RPMI8226 (cell line): ENCODE results near the gene TMEM187.

Source experiments
- DNase-seq: peaks from one replicate; pipeline ENCODE4 v3.0.0-alpha.2; 2015

The TMEM187 gene

GRCh38 chrX:153956044-153956907 is 16.3 kb upstream of the TMEM187 start:
- DNase-seq = no peak

DNA sequence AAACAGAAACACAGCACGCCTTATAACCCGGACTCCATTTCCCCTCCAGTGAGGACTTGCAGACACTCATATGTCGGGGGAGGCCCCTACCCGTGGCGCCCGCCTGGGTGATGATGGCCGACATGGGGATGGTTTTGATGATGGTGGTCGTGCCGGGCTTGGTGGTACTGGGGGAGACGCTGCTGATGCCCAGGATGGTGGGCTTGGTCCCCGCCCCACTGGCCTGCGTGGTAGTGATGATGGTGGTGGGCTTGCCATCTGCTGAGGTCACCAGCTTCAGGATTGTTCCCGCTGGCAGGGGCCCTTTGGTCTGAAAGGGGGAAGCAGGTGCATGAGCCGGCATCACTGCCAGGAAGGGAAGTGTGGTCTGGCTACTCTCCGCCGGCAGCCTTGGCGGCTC is 15.3 kb upstream of the TMEM187 start:
- DNase-seq = no peak

- no peak for DNase-seq
Measured at GRCh38 chrX:153958605-153959004, 13.9 kb upstream of the TMEM187 start.

GRCh38 chrX:153959649-153960048 is 12.9 kb upstream of the TMEM187 start:
- no peak for DNase-seq

GRCh38 chrX:153960077-153960476 is 12.5 kb upstream of the TMEM187 start:
- no peak for DNase-seq

GRCh38 chrX:153960786-153961185 is 11.8 kb upstream of the TMEM187 start:
- DNase-seq = no peak

- no peak for DNase-seq
Measured at GRCh38 chrX:153961292-153961691, 11.3 kb upstream of the TMEM187 start.

DNA sequence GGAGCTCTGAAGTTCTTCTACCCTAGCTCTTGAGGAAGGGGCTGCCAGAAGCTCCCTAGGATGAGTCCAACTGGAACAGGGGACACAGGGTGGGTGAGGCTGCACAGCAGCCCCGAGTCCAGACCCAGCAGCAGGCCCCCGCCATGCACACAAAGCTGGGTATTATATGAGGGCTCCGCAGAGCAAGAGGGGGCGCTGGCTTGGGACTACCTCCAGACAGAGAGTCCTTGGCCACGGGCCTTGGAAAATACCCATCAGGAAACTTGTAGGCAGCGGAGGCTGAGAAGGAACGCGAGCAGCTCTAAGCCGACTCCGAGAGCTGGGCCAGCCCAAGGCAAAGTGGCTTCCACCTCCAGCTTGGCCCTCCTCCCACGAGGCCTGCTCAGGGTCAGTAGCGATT is 9.0 kb upstream of the TMEM187 start:
- DNase-seq = no peak

GRCh38 chrX:153964105-153964504 is 8.4 kb upstream of the TMEM187 start:
- no peak for DNase-seq

DNA sequence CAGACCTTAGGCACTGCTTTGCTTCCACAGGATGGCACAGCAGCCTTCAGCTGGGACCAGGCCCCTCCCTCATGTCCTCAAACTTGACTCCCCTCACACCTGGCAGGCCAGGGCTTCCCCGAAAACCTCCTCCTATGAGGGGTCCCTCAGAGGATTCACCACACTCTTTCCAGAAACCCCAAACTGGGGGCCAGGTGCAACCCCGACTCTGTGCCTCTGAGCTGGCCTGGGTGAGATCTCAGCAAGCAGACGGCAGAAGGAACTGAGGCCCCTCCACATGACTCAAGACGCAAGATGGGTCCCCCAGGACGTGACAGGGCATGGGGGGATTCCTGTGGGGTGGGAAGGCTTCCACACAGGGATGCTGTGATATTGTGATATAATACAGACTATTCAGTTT is 7.1 kb upstream of the TMEM187 start:
- no peak for DNase-seq

- DNase-seq = peak; percentile 69
Measured at GRCh38 chrX:153966283-153966688, 6.3 kb upstream of the TMEM187 start.

- peak; percentile 58 for DNase-seq
Measured at GRCh38 chrX:153966841-153967535, 5.6 kb upstream of the TMEM187 start.

DNA sequence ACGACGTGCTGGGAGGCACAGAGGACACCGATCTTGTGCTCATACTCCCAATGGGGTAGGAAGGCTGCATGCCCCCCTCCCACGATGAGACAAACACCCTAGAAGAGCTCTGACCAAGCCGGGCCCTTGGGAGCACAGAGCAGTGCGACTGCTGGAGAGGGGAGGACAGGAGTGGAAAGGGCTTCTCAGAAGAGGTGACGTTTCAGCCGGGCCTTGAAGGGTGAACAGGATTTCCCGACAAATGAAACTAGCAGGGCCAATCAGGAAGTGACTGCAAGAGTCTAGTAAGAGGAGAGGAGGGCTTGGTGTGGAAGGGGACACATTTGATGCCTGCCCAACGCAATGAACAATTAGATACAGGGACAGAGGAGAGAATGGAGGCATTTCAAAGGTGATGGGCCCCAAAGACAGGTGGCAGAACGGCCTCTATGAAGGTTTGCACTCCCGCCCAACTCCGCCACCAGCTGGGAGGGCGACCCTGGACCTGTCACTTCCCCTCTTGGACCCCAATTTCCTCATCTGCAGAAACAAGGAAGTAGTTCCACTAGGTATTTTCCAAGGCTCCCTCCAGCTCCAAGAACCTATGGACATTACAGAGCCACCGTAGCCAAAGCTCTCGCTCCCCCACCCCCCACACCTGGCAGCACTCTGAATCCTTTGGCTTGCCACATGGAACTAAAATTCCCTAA is 4.9 kb upstream of the TMEM187 start:
- peak; percentile 57 for DNase-seq

DNA sequence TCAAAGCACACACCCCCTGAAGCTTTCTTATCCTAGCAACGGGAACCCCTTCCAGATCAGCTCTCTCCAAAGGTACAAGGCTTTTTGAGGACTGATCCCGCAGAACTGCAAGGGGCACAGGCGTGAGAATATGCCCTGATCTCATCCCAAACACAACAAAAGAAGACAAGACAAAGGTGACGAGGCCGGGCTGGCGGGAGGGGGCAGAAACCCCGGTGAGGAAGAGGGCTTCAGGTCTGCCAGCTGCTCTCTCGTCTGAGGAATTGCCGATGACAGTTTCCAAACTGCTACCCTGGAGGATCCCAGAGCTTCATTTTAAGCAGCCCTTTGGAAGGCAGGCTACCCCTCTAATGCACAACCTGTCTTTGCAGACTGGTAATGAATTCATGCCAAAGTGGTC is 4.3 kb upstream of the TMEM187 start:
- no peak for DNase-seq

DNA sequence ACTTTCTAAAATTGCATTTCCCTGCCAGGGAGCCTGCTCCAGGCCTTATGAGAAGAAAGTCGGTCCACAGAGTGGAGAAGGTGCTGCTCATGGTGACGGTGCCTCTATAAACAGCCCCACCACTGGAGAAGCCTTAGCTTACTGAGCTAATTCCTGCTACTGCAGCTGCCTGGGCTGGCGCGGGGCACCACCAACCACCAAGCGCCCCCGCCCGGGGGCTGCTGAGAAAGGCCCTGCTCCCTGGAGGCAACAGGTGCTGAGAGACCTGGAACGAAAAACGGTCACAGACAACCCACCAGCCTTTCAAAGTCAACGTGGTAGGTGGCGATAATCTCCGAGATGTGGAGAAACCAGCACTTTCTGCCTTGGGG is 3.8 kb upstream of the TMEM187 start:
- DNase-seq = peak; percentile 89

GRCh38 chrX:153969125-153969903 is 3.2 kb upstream of the TMEM187 start:
- peak; percentile 34 for DNase-seq

GRCh38 chrX:153969904-153970356 is 2.6 kb upstream of the TMEM187 start:
- no peak for DNase-seq

DNA sequence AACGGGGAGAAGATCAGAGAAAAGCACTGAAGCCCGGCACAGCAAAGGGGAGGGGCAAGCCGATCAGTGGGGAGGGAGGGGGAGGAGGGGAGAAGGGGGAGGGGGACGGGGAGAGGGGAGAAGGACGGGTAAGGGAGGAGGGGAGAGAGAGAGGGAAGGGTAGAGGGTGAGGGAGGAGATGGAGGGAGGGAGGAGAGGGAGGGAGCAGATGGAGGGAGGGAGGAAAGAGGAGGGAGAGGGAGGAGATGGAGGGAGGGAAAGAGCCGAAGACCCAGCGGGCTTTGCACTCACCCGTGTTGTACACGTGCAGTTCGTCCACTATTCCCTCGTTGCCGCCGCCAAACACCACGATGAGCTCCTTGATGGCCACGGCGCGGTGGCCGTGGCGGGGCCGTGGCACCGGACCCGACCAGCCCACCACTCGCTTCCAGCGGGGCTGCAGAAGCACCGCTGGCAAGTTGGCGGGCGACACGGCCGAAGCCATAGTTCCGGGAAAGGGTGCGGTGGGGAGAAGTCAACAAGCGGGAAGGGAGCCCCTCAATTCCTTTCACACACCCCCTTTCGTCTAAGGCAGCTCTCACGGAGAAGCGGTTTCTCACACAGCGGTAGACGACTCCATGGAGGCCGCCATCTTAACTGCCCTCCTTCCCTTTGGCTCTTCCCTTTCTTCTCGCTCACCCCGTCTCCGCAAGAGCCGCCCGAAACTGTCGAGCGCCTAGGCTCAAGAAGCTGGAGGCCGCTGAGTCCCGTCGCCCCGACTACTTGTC is 2.0 kb upstream of the TMEM187 start:
- peak; percentile 87 for DNase-seq

DNA sequence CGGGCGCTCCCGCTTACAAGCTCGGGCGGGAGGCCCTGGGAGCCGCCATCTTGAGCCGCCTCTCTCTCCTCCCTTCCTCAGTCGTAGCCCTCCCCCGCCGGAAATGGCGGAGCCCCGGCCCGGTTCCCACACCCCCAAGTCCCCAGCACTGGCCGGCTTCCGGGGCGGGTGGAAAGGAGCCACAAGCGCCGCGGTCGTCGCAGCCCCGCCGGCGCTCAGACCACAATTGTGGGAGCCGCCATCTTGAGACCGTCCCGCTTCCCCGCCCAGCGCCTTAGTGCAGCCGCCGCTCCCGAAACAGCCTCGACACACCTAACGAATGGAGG is 1.5 kb upstream of the TMEM187 start:
- DNase-seq = peak; percentile 90

DNA sequence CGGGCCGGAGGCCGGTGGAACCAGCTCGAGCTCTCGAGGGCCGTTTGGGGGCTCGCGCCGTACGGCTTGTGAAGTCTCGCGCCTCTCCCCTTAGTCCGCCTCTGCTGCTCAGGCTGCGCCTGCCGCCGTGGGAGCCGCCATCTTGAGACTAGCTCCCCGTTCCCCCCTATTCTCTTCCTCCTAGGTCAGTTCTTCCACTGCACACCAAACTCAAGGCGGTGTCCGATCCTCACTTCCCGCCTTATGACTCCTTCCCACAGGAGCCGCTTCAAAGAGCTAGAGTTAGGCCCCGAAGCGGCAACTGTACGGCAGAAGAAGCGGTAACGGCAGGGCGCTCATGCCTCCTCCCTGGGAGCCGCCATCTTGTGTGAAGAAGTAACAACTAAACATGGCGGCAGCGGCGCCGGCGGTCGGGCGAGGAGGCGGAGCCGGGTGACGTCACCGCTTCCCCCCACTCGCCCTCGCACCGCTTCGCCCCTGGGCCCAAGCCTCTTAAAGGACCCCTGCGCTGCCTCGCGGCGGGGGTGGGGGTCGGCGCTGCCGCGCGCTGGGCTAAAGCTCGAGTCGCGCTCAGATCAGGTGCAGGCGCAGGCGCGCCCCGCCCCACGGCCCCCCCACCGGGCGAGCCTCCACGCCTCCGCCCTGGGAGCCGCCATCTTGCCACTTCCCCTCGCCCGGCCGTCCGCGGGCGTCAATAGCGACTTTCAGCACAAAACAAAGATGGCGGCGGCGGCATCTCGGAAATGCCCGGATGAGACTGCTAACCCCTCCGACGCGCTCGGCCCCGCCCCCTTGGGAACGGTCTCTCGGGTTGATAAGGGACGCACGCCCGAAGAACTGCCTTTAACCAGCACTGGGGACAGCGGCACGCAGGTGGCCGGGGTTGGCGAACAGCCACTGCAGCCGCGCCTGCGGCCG is 845 bp upstream of the TMEM187 start, which contains the start of gene HCFC1:
HCFC1 (minus strand) TSS at position 369 of the 918 bp plus-strand sequence. CDS start 978 bp downstream, outside the sequence.
- peak; percentile 92 for DNase-seq
